Stimulated activated CD8-positive, alpha-beta memory T cell treated with anti-CD3 and anti-CD28 coated beads, Interleukin-15, amount 100 ng/mL, for 48 hours (primary cell): ENCODE results near the gene ID3.
"Not testable (repeated sequence)": the region's sequence is repeated elsewhere in the genome, so short reads cannot be mapped to it uniquely, and the experiment has no call there.

Experiments
- DNase-seq, 2 donors: peaks; one replicate each; pipeline ENCODE4 v3.0.0-alpha.2; 2020; ENCODE audit warnings: low read depth in 2 of 2

The ID3 gene

DNA sequence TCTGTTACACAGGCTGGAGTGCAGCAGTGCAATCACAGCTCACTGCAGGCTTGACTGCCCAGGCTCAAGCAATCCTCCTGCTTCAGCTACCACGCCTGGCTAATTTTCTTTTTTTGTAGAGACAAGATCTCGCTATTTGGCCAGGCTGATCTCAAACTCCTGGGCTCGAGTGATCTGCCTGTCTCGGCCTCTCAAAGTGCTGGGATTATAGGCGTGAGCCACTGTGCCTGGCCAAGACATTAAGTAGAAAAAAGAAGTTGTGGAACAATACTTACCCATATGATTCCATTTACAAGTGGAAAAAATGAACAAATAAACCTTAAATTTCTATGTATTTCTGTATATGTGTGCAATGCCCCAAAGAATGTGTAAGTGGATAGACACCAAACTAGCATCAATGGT is 30.3 kb upstream of the ID3 start:
- DNase-seq, result no peak

DNA sequence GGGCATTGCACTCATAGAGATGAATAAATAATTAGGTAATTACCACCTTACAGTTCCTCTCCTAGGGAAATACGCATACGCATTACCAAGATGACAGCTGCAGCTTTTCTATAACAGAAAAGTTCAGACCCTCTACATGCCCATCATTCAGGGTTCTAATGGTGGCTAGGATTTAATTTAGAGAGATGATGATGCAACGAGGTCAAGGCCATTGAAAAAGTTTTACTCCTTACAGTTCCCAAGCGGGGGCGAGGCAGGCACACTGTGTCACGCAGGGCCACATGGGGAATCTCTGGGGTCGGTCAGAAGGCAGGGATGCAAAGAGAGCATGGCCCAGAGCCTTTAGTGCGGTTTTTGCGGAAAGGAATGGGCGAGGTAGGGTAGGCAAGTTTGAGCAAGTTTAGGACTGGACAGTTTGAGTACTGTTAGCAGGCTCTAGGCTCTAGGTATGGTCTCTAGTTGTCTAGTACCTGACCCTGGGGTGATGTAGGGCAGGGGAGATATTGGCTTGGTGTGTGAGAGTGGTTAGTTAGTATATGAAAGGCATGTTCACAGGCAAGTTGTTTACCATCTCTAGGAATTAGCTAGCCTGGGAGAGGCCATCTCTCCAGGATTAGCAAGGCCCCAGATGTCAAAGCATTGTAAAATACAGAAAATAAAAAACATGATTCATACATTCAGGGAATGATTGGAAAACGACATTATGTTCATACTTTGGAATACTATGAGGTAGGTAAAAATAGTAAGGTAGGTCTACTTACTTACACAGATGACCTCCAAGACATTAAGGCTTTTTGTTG is 29.6 kb upstream of the ID3 start:
- DNase-seq, result no peak

DNA sequence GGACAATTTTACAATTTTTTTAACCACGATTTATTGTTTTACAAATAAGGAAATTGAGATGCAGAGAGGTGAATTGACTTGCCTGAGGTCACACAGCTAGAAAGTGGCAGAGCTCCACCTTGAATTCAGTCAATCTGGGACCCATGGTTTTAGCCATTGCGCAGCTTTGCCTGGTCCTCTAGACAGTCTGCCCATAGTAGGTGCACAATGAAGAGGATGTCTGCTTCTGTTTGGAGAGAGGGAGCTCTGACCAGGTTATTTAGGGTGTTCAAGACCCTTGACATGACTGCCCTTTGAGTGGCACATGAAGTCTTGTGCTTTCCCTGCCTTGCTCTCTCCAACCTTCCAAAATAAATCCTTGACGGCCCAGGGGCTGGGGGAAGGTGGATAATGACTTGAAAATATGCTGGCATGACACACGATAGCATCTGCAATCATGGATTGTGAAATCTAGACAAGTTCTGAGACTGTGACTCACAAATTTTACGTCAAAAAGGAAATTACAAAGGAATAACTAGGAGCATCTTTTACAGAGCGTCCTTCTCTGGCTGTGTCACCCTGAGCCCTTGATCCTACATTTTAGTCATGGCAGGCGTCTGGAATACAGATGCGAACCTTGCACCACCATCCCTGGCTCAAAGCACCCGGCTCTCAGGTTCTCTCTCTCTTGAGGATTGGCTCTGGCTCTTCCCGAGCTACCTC is 26.2 kb upstream of the ID3 start:
- no peak for DNase-seq

DNA sequence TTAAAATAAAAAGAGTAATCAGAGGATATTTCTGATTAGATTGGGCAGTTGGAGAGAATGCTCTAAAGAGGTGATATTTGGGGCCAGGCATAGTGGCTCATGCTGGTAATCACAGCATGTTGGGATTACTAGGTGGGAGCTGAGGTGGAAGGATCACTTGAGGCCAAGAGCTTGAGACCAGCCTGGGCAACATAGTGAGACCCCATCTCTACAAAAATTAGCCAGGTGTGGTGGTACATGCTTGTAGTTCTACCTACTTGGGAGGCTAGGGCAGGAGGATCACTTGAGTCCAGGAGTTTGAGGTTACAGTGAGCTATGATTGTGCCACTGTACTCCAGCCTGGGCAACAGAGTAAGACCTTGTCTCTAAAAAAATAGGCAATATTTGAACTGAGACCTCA is 24.4 kb upstream of the ID3 start:
- DNase-seq, result not testable (repeated sequence)

DNA sequence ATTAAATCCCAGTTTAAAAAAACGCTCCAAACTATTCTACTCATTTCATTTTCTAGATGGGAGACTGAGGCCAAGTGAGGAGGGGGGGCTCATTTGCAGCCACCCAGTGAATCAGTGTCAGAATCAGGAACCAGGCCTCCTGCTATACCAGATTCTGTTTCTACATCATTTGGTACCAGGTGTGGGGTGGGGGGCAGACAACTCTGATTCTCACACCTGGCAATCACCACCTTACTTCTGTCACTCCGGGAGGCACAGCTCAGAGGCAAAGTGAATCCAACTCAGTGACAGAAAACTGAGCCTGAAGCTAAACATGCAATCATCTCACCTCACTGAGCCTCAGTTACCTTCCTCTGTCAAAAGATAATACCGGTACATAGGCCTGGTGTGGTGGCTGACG is 23.5 kb upstream of the ID3 start:
- DNase-seq, result no peak

DNA sequence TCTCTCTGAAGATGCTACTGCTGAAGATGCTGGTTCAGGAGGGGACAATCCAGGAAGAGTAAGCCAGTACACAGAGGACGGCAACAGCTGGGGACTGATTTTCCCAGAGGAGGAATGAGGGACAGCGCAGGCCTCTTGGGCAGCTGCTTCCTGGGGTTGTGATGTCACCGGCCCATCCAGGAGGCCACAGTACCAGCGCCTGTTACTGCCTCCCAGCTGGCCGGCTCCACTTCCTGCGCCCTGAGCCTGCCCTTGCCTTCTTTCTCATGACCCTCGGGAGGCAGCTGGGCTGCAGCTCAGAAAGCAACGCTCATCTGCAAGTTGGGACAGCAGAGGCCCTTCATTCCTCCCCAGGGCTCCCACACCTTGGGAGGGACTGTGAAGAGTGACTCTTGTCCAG is 21.9 kb upstream of the ID3 start:
- no peak for DNase-seq

DNA sequence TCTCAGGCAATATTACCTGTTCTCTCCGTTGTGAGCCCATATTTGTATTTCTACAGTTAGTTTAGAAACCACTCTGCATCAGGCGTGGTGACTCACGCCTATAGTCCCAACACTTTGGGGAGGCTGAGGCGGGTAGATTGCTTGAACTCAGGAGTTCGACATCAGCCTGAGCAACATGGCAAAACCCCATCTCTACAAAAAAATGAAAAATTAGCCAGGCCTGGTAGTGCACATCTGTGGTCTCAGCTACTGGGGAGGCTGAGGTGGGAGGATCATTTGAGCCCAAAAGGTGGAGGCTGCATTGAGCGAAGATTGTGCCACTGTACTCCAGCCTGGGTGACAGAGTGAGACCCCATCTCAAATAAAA is 19.7 kb upstream of the ID3 start:
- DNase-seq, result no peak

DNA sequence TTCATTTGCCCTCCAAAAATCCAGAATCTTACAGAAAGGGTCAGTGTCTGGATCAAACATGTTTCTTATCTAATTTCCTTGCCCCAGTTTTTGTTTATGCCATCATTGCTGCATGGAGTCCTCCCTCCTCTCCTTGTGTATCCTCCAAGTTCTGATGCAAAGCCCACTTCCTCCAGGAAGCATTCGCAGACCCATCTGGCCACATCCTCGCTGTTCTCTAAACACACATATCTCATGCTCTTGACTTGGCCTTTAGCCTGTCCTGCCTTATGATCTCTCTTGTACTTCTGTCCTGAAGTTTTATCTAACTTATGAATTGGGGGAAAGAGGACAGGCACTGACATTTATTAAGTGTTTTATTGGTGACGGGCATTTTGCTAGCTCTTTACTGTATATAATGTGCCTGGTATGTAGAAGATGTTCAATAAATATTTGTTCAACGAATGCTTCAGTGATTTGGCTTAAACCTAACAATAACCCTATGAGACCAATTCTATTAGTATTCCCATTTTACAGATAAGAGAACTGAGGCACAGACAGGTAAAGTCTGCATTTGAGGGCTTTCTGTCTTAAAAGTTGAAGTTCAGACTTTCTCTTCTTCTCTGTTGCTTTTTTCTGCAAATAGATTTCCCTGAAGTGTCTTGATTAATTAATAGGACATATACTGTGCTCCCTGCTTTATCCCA is 19.2 kb upstream of the ID3 start:
- no peak for DNase-seq

DNA sequence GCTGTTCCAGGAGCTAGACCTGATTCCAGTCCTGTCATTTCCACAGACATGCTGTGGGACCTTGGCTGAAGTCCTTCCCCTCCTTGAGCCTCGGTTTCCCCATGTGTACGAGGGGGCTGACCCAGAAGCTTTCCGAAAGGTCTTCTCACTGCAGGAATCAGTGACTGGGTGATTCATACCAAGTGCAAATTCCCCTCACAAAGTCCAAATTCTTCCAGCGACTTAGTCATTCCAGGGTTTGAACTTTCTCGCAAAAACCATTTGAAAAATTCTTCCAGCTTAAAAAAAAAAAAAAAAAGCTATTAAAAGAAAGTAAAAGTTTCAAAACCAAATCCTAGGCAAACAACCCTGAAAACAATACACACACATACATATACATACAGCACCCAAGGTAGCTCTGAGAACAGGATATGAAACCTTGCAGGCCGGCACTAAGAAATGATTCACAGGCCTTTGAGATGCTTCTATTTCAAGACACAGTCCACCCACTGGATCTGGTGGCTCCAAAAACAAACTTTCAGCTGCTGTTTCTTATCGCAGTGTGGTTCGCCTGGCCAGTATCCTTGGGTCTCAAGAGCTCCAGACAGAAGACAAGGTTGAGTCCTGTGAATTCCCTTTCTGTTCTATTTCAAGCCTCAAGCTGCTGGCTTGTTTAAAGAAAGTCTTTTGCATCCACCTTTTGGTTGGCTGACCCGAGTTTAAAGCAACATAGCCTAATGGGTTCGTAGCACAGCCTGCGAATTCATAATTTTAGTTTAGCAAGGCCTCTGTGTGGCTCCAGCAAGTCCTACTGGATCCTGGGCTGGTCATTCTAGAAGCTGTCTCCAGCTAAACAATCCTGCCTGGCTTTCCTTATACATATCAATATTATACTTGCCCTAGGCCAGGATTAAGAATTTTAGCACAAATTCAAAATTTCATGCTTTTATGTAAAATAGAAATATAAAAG is 18.0 kb upstream of the ID3 start:
- DNase-seq, result peak in 1 of 2 donors; percentile 31

DNA sequence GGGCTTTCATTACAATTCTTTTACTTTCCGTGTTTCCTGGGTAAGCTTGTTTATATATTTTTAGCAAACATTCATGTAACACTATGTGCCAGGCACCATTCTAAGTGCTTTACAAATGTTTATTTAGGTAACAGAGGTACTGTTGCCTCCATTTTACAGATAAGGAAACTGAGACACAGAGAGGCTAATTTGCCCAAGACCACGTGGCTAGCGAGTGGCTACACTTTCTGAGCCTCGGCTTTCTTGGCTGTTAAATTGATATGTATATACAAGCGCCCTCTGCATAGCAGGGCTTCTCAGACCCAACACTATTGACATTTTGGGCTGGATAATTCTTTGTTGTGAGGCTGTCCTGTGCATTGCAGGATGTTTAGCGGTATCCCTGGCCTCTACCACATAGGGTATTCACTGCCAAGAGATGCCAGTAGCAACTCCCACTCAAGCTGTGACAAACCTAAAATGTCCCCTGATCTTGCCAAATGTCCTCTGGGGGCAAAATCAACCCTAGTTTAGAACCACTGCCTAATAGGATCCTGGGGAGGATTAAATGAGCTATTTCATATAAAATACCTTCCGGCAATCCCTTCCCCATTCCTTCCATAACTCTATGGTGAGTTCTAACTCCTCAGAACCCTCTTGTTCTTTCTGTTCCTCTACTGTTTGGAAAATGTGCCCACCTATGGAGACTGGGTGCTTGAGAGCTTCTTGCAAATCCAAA is 17.2 kb upstream of the ID3 start:
- no peak for DNase-seq

DNA sequence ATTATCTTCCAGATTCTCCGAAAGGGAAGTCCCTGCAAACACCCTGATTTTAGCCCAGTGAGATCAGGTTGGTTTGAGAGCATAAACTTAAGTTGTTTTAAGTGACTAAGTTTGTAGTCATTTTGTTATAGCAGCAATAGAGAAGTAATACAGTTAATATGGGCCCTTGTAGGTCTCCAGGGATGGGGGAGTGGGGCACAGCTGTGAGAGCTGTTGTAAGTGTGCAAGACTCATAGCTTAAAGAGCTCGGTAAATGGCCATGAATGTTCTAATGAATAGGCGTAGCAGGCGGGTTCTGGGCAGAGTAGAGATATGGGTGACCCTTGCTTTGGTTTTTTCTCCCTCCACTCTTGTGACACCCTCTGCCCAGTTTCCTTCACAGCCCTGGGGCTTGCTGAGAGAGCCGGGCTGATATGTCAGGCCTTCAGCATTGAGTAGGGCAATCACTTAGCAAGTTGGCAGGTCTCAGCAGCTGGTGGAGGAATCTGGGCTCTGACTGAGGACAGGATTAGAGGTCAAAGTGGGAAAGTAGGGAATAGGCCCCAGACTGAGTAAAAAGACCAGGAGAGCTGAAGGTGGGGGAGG is 16.0 kb upstream of the ID3 start:
- DNase-seq, result no peak

DNA sequence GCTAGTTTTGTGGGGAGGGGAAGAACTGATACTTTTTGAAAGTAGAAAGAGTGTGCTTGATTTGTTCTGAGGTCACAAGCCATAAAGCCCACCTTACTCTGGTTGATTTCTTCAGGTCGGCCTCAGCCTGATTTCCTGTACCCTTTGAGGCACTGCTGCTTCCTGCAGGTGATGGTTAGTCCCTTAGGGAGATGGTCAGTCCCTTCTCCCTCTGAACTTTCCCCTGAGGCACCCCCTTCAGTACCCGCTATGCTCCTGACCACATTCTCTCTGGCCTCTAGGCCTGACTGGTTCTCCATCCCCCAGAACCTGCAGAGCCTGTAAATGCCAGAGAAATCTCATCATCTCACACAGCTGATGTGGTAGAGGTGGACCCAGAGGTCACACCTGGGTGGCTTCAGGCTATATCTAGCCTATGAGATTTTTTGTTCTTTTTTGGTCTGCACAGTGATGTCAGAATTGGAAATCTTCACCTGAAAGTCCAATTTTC is 15.0 kb upstream of the ID3 start:
- no peak for DNase-seq

DNA sequence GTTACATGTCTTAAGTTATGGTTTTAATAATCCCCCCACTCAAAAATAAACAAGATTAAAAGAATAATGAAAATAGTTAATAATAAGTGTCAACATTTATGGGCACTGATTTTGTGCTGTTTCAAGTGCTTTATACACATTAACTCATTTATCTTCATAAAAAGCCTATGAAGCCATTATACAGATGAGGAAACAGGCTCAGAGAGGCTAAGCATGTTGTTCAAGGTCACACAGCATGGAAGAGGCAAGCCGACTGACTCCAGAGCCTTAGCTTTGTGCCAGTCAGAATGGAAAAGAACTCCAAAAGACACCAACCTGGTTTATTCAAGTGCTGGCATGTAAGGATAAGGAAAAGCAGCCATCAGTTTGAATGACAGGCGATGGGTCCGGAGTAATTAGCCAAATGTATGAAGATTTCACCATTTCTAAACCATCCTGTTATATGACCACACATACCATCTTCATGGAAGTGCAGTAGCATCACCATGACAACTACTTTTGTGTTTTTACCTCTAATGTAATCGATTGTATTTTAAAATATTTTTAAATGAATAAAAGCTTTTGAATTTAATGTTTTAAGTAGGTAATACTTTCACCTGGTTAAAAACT is 14.4 kb upstream of the ID3 start:
- no peak for DNase-seq

DNA sequence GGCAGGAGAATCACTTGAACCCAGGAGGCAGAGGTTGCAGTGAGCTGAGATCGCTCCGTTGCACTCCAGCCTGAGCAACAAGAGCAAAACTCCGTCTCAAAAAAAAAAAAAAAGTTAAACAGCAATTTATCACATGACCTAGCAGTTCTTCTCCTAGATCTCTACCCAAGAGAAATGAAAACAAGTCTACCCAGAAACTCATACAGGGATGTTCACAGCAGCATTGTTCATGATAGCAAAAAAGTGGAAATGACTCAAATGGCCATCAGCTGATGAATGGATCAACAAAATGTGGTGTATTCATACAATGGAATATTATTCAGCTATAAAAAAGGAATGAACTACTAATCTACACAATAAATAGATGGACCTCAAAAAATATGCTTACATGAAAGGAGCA is 12.2 kb upstream of the ID3 start:
- no peak for DNase-seq

DNA sequence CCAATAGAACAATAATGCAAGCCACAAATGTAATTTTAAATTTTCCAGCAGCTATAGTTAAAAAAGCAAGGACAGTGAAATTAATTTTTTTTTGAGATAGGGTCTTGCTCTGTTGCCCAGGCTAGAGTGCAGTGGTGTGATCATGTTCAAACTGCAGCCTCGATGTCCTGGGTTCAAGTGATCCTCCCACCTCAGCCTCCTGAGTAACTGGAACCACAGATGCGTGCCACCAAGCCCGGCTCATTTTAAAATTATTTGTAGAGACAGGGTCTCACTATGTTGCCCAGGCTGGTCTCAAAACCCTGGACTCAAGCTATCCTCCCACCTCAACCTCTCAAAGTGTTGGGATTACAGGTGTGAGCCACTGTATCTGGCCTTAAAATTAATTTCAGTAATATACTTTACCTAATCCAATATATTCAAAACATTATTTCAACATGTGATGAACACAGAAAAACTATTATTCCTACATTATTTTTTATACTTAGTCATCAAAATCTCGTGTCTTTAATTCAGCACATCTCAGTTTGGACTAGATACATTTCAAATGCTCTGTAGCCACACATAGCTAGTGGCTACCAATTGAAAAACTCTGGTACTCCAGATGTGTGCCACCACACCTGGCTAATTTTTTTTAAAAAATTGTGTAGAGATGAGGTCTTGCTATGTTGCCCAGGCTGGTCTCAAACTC is 10.8 kb upstream of the ID3 start:
- DNase-seq, result no peak

DNA sequence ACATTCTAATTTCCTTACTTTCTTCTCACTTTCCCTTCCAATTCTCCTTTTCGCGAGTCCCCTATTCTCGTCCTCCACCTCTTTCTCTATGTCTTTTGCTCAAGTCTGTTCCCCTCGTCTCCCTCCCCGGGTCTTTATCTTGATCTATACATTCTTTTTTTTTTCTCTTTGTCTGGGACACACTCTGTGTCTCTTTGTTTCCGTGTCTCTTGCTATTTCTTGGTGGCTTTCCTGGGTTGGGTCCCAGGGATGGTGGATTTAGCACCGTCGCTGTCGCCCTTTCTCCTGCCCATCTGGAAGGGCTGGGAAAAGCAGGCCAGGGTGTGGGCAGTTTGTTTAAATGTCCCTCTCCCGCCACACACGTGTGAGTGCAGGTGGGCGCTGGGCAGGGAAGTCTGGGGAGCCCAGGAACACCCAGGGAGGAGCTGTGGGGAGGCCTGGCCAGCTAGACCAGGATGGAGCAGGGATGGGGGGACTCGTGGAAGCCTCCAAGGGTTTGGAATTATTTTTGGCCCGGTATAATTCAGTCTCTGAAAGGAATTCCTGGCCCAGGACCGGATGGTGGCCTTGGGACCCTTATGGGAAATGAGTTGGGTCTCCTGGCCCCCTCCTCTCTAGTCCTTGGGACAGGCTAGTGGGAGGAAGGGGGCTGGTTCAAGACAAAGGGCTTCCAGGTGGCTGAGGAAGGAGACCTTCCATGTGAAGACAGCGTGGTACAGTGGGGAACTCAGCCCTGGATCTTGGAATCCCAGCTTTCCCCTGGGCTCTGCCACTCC is 9.5 kb upstream of the ID3 start:
- no peak for DNase-seq

DNA sequence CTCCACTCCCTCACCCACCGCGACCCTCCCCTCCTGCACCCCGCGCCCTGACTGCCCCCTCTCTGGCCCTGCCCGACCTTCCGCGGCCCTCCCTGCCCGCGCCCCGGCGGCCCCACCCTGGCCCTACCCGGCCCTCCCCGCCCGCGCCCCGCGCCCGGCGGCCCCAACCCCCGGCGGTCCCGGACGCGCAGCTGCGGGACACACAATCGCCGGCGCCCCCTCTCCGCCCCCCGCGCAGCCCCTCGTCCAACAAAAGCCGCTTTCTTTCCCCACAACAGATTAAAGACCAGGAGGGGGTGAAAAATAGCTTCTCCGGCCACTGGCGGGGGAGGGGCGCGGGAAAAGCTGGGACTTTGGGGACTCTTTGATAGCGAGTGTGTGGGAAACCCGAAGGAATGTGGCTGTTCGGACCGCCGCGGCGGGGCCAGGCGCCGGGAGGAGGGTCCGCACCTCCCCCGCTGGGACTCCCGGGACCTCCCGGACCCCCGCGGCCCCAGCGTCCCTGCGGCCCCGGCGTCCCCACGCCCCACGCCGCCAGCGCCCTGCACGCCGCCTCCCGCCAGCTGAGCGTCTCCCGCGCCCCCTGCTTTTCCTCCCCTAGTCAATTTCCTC is 8.8 kb upstream of the ID3 start:
- no peak for DNase-seq

DNA sequence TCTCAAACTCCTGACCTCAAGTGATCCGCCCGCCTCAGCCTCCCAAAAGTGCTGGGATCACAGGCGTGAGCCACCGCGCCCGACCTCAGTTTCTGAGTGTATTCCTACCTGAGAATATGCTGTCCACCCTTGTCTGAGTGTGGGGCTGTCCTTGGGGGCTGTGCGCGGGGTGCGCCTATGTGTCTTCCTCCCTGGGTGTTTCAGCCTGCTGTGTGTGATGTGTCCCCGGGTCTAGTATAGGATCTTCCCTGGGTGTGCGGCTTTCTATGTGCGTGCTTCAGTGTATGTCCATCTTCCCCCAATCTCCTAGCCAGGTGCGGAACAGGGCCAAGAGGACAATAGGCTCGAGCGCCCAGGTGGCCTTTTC is 8.3 kb upstream of the ID3 start:
- no peak for DNase-seq
